ENCODE measurements around the gene UNC5A.

DNA sequence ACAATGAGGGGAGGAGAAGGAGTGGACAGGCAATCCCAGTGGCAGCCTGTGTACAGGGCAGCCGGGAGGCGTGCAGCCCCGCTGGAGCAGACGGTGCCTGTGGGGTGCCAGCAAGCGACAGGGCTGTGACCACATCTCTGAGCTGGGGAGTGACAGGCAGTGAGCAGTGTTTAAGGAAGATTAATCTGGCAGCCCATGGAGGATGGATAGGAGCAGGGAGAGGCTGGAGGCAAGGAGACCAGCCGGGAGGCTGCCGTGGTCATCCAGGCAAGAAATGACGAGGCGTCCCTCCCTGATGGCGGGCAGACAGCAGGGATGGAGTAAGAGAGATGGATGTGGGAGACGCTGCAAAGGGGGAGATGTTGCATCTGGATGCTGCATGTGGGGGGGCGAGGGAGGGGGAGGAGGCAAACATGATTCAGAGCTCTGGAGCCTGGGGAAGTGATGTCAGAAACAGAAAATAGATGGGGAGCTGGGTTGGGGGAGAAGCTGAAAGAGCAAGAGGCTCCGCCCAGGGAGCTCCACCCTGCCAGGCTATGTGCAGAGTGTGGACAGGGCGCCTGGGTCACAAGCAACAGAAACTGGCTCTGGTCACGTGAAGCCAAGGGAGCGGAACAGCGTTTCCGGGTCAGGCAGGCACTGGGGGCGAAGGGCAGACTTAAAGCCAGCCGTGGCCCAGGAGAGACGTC lies 12.6 kb downstream of the UNC5A start:
- TF ChIP-seq, protein P1, sequence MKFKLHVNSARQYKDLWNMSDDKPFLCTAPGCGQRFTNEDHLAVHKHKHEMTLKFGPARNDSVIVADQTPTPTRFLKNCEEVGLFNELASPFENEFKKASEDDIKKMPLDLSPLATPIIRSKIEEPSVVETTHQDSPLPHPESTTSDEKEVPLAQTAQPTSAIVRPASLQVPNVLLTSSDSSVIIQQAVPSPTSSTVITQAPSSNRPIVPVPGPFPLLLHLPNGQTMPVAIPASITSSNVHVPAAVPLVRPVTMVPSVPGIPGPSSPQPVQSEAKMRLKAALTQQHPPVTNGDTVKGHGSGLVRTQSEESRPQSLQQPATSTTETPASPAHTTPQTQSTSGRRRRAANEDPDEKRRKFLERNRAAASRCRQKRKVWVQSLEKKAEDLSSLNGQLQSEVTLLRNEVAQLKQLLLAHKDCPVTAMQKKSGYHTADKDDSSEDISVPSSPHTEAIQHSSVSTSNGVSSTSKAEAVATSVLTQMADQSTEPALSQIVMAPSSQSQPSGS (IDR thresholded peaks at IDR 0.05; ENCODE audit: low read length) = no peak
- no peak for TF ChIP-seq CTCF (IDR thresholded peaks at IDR 0.05; ENCODE audit: control extremely low read depth in 1 of 3, insufficient read depth in 1 of 3, low read depth in 1 of 3, low read length in 3 of 3)
- no peak for TF ChIP-seq TAF1 (IDR thresholded peaks at IDR 0.05; ENCODE audit: low read depth, low read length)
- no peak for TF ChIP-seq KDM1A (IDR thresholded peaks at IDR 0.05; ENCODE audit: borderline replicate concordance, low read length)
- TF ChIP-seq RAD21 (IDR thresholded peaks at IDR 0.05 in 1 of 2, conservative IDR thresholded peaks at IDR 0.05 in 1 of 2; ENCODE audit: low read depth in 2 of 2, low read length in 2 of 2) = no peak

Measured in H1 (cell line).